ENCODE measurements around the gene PLEKHG1. TPM values are rescaled to one million over a fixed set of nuclear protein-coding genes. Genes with fewer than 3 reads are reported as not detected.
A peak's percentile ranks its signal among the peaks of the same experiment; 100 is the strongest.

The PLEKHG1 gene
- total and polyA plus RNA-seq, 4 donors = 3.0 to 11.9 (median 5.2) TPM

GRCh38 chr6:150601439-150601838 lies 1.8 kb downstream of the PLEKHG1 start:
- Histone ChIP-seq H3K4me3 (ENCODE audit: low read depth in 1 of 3, low read length in 3 of 3) (no peak overlapping the region), H3K27me3 (ENCODE audit: control insufficient read depth in 4 of 4, insufficient read depth in 4 of 4, low read length in 3 of 4) (no peaks in the 10 kb centered on the region), H3K27ac (ENCODE audit: low read depth in 1 of 2, low read length in 2 of 2) (peak overlapping the region; percentile 79 to 85), H3K4me1 (ENCODE audit: control insufficient read depth in 4 of 4, insufficient read depth in 4 of 4, low read length in 3 of 4) (peaks cover 0 to 8% (median 4%) of the 10 kb centered on the region in 4 donors), H3K9me3 (ENCODE audit: control insufficient read depth in 4 of 4, low read length in 3 of 4) (no peaks in the 10 kb centered on the region), H3K9ac (ENCODE audit: low read depth in 1 of 2, low read length in 2 of 2) (no peak overlapping the region), H3K36me3 (ENCODE audit: control insufficient read depth in 4 of 4, insufficient read depth in 3 of 4, low read depth in 1 of 4, low read length in 3 of 4) (no peaks in the 10 kb centered on the region)
- TF ChIP-seq HNF4A (conservative IDR thresholded peaks at IDR 0.05) (no peak), JUND (IDR thresholded peaks at IDR 0.05) (no peak), NR2F2 (IDR thresholded peaks at IDR 0.05) (no peak), RXRA (IDR thresholded peaks at IDR 0.05) (no peak), TAF1 (conservative IDR thresholded peaks at IDR 0.05) (no peak), REST (IDR thresholded peaks at IDR 0.05) (no peak), FOXA2 (IDR thresholded peaks at IDR 0.05) (no peak), YY1 (IDR thresholded peaks at IDR 0.05) (no peak), ATF3 (IDR thresholded peaks at IDR 0.05) (no peak), HNF4G (IDR thresholded peaks at IDR 0.05) (no peak)
- TF ChIP-seq, protein P1, sequence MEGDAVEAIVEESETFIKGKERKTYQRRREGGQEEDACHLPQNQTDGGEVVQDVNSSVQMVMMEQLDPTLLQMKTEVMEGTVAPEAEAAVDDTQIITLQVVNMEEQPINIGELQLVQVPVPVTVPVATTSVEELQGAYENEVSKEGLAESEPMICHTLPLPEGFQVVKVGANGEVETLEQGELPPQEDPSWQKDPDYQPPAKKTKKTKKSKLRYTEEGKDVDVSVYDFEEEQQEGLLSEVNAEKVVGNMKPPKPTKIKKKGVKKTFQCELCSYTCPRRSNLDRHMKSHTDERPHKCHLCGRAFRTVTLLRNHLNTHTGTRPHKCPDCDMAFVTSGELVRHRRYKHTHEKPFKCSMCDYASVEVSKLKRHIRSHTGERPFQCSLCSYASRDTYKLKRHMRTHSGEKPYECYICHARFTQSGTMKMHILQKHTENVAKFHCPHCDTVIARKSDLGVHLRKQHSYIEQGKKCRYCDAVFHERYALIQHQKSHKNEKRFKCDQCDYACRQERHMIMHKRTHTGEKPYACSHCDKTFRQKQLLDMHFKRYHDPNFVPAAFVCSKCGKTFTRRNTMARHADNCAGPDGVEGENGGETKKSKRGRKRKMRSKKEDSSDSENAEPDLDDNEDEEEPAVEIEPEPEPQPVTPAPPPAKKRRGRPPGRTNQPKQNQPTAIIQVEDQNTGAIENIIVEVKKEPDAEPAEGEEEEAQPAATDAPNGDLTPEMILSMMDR (IDR thresholded peaks at IDR 0.05; ENCODE audit: low read depth, low read length, missing input control) = no peak
- DNase-seq (ENCODE audit: low spot score) = no peak
- WGBS = 82% methylated on average over 4 of the region's 4 CpGs

- Histone ChIP-seq H3K4me3 (ENCODE audit: low read depth in 1 of 3, low read length in 3 of 3) (no peak overlapping the region), H3K27ac (ENCODE audit: low read depth in 1 of 2, low read length in 2 of 2) (no peak overlapping the region)
Observed at GRCh38 chr6:150603176-150603575, 3.5 kb downstream of the PLEKHG1 start.

DNA sequence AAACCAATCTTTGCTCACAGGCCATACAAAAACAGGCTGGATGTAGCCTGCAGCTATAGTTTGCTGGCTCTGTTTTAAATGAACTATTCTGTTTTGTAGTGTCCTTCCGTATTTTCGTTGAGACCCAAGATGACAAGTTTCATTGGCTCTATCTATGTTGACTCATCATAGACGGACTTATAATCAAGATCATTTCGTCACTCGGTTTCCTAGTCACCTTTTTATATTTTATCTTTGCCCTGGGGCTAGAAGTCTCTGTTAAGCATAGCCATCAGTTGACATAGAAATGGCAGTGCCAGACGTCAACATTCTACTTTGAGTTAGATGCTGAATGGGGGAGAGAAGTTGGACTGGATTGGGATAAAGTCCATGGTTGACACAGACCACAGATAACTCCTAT lies 4.8 kb downstream of the PLEKHG1 start:
- Histone ChIP-seq H3K27me3 (ENCODE audit: control insufficient read depth in 4 of 4, insufficient read depth in 4 of 4, low read length in 3 of 4) (no peaks in the 10 kb centered on the region), H3K4me3 (ENCODE audit: low read depth in 1 of 3, low read length in 3 of 3) (no peak overlapping the region), H3K4me1 (ENCODE audit: control insufficient read depth in 4 of 4, insufficient read depth in 4 of 4, low read length in 3 of 4) (peaks cover 0 to 4% (median 3%) of the 10 kb centered on the region in 4 donors), H3K9me3 (ENCODE audit: control insufficient read depth in 4 of 4, low read length in 3 of 4) (no peaks in the 10 kb centered on the region), H3K36me3 (ENCODE audit: control insufficient read depth in 4 of 4, insufficient read depth in 3 of 4, low read depth in 1 of 4, low read length in 3 of 4) (no peaks in the 10 kb centered on the region), H3K27ac (ENCODE audit: low read depth in 1 of 2, low read length in 2 of 2) (no peak overlapping the region), H3K9ac (ENCODE audit: low read depth in 1 of 2, low read length in 2 of 2) (no peak overlapping the region)
- DNase-seq (ENCODE audit: low spot score) = no peak
- 74% methylated on average over 6 of the region's 6 CpGs for WGBS
- TF ChIP-seq EGR1 (IDR thresholded peaks at IDR 0.05; ENCODE audit: low read depth in 2 of 2) (no peak), RAD21 (IDR thresholded peaks at IDR 0.05) (no peak), MAX (IDR thresholded peaks at IDR 0.05) (no peak), REST (IDR thresholded peaks at IDR 0.05) (no peak)
- TF ChIP-seq, protein P1 (IDR thresholded peaks at IDR 0.05; ENCODE audit: low read depth, low read length, missing input control) = no peak

More at GRCh38 chr6:150603176-150603575, 3.5 kb downstream of the PLEKHG1 start:
- no peaks in the 10 kb centered on the region for H3K27me3 ChIP-seq (ENCODE audit: control insufficient read depth in 4 of 4, insufficient read depth in 4 of 4, low read length in 3 of 4)
- no peak for TF ChIP-seq YY1 (IDR thresholded peaks at IDR 0.05)
- no peak for DNase-seq (ENCODE audit: low spot score)
- 92% methylated on average over 4 of the region's 4 CpGs for WGBS
- H3K4me1 ChIP-seq (ENCODE audit: control insufficient read depth in 4 of 4, insufficient read depth in 4 of 4, low read length in 3 of 4) = peaks cover 0 to 8% (median 4%) of the 10 kb centered on the region in 4 donors
- no peaks in the 10 kb centered on the region for H3K36me3 ChIP-seq (ENCODE audit: control insufficient read depth in 4 of 4, insufficient read depth in 3 of 4, low read depth in 1 of 4, low read length in 3 of 4)
- no peaks in the 10 kb centered on the region for H3K9me3 ChIP-seq (ENCODE audit: control insufficient read depth in 4 of 4, low read length in 3 of 4)
- H3K9ac ChIP-seq (ENCODE audit: low read depth in 1 of 2, low read length in 2 of 2) = no peak overlapping the region

Measured in liver (tissue), 9 donors.